ENCODE data around the gene ST8SIA1. TPM values are rescaled to one million over a fixed set of nuclear protein-coding genes. Genes with fewer than 3 reads are reported as not detected.
A peak's percentile ranks its signal among the peaks of the same experiment; 100 is the strongest.

Gene ST8SIA1
- total RNA-seq, 1 experiment from 2014 or later: not detected

DNA sequence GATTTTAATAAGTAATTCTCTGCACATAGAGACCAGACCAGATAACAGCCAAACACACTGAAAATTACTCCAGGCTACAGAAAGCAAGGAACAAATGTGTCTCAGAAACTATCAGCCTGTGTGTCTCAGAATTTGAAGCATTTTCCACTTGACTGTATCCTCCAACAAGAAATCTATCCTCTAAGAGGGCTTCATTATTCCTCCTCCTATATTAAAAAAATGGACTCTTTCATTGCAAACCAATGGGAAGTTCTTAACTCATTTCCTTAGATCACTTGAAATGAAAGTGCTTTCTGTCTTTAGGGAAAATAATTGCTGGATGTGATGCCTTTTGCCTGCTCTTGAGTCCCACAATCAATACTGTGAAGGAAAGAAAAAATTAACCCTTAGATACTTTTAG is 2.3 kb downstream of the ST8SIA1 start:
- DNase-seq (ENCODE audit: low spot score): no peak

DNA sequence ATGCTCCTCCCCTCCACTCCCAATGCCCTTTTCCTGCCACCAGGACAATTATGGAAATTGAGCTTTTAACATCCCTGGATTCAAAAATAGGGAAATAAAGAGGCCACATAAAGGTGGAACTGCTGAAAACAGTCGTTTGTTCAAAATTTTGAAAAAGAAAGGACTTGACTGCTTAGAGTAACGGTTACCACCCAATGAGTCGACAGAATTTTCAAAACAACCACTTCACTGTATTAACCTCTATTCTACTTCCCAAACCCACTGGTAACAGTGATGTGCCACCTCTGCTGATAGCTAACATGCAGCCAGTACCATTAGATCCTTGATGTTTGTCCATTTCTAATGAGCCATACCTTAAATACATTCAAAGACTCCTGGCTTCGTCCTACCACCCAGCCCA is 4.9 kb downstream of the ST8SIA1 start:
- no peak for DNase-seq (ENCODE audit: low spot score)

DNA sequence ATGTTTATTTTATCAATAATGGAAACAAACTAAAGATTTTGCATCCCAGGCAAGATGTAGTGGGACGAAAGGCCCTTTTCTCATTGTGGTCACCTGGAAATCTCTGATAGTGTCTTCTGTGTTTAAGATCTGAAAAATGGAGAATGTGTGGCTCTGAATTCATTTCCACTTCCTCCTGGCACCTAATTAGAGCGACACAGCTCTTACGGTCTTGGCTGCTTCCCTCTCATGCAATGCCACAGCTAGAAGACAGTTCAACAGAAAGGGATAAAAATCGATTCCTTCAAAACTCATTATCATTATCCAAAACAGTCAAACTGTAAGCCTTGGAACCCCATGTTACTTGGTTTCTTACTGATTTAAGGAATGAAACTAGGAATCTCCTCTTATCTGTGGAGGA is 9.3 kb downstream of the ST8SIA1 start:
- DNase-seq (ENCODE audit: low spot score): no peak

DNA sequence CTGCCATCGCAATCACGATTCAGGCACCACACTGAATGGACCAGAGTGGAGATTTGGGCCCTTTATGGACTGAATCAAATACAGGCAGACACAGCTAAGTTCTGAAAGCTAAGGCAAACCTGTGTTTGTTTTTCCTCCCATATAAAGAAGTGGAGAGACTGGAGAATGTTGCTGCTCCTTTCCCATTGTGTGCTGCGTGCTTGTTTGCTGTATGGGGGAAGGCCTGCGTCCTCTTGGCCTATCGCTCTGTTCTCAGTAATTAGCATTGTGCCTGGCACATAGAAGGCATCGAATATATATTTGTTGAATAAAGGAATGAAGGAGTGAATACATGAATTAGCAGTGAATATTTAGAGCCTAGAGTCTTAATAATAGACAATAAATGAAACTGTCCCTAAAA is 12.4 kb downstream of the ST8SIA1 start:
- DNase-seq (ENCODE audit: low spot score): no peak

DNA sequence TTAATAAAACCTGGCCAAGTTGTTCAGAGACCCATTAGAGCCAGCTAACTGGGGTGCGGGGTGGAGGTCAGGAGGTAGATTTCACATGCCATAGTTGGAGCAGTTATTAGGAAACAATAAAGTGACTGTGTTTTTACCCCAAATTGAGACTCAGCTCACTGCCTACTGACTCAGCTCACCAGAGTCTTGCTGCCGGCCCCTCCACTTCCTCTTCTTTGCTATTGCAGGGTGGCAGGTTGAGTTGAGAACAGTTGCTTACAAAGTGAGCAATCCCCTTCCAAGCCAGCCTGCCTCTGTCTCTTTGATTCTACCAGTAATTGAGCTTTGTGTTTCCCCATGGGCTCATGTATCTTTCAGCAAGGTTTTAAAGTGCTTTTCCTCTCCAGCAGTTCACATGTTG is 12.9 kb downstream of the ST8SIA1 start:
- DNase-seq (ENCODE audit: low spot score): no peak

DNA sequence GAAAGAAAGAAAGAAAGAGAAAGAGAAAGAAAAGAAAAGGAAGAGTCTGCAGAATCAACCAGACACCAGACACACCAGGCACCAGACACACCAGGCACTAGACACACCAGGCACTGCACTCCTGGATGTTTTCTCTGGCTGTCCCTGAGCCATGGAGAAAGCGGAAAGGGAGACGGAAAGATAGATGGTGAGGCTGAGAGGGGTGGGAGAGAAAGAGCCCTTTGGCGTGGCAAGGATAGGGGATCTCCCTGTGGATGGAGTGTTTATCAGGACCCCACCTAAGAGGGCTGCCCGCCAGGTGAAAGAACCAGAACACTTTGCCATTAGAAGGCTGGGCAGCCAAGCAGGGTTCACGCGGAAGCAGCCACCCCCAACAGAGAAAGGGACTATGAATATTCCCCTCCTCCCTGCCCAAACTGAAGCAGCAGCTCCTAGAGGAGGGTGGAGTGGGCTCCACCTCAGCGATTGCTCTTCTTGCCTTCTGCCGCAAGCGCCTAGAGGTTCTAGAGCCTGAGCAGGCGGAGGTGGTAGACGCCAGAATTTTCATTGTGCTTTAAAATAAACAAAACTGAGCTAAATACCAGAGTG is 13.4 kb downstream of the ST8SIA1 start:
- no peak for DNase-seq (ENCODE audit: low spot score)

DNA sequence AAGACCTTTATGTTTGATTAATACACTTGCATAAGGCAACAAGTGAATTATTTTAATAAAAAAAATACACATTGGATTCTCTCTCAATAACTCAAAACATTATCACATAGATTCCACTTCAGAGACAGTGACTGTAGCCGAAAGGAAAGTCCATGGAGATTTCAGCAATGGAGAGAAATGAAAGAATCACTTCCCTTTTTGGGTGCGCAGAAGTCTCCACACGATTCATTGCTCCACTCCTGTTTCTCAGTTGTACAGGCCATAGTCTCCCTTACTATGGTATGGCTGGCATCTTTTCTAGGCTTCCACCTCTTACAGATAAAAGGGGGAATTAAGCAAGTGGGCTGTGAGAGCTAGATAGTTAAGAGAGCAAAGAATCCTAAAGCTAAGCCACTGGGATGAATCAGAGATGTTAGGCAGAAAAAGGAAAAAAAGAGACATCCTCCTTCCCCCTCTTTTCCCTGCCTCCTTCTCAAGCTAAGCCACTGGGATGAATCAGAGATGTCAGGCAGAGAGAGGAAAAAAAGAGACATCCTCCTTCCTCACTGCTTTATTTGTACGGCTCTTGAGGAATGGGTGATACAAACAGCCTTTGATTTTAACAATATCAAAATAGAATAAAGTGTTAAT is 16.3 kb downstream of the ST8SIA1 start:
- DNase-seq (ENCODE audit: low spot score): peak; percentile 19

DNA sequence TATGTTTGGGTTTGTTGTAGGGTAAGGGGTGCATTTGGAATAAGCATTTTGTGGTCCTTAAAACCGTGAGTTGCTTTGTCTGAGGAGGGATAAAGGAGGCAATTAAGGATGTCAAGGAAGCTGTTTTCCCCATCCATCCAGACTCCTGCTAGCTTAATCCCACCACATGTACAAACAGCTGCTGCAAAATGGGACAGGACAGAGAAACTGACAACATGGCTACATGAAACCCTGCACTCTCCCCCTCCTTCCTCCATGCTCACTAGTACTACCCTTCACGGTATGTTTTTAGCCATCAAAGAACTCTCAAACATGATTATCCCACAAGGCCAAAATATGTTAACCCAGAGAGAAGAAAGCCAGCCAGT is 20.6 kb downstream of the ST8SIA1 start:
- DNase-seq (ENCODE audit: low spot score): no peak

DNA sequence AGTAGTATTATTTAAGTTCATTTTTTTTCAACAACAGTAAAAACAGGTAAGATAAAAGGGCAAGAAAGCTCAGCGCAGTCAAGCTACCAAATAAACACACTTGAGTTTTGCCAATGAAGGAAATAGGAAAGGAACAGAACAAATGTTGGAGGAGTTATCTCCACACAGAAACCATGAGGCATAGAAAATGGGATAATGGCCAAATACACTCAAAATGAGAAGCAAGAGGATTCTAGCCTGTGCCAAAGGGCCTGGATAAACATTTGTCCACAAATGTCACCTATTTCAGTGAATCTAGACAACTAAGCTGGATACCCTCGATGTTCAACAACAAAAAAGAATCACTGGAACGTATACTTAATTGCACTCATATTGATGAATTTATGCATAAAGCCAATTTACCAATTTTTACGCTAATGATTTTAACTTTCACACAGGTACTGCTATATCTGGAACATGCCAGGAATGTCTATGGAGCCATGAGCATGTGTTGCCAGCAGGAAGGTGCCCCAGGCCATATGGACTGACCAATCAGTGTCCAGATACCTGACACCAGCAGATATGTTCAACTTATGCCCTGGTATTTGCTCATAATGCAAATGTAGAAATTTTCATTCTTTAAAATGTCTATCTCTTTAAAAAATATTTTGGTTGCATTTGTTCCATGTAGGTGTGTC is 21.1 kb downstream of the ST8SIA1 start:
- DNase-seq (ENCODE audit: low spot score): no peak

DNA sequence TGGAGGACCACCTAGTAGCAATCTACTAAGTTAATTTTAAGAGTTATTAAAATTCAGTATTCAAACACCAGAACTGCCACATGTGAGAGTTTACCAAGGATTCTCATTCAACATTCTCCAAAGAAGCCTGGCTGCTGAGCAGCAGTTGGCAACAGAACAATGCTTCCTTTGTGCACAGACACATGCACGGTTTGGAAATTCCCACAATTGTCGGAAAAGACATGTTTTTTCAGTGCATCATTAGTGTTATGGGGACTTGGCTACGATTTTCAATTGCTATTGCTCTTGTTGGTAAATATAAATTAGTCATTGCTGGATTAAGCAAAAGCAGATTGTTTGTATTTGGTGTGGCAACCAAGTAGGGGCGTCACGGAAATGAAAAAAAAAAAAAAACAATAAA is 22.2 kb downstream of the ST8SIA1 start:
- peak; percentile 64 for DNase-seq (ENCODE audit: low spot score)

DNA sequence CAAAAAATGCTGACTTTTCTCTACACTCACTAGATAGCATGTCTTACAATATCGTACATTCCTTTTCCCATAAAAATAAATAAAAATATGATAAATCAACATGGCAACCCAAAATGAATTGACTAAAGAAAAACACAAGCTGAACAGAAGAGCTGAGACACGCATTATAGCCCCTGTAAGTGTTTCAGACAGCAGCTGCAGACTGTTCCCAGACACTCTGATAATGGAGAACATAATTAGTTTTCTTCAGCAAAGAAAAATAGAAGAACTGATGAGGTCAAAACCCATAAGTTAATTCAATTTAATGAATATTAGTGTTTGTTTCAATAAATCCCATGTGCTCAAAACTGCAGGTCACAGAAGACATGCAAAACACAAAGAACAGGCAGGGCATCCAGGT is 23.8 kb downstream of the ST8SIA1 start:
- no peak for DNase-seq (ENCODE audit: low spot score)

DNA sequence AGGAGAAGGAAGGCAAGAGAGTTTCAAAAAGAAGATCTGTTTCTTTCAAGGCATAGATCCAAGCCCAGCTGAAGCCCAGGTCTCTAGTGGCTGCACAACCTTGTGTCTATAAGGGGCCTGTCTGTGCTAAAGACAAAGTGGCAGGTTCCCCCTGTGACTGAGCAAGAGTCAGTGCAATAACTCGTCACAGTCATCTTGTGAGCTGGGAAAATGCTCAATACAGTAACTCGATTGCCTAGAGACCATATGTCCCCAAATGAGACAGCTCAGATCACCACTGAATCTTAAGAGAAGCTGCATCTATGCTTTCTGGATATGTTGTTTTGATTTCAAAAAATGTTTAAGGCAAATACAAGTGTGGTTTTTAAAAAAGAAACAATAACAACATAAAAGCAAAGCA is 24.2 kb downstream of the ST8SIA1 start:
- no peak for DNase-seq (ENCODE audit: low spot score)

DNA sequence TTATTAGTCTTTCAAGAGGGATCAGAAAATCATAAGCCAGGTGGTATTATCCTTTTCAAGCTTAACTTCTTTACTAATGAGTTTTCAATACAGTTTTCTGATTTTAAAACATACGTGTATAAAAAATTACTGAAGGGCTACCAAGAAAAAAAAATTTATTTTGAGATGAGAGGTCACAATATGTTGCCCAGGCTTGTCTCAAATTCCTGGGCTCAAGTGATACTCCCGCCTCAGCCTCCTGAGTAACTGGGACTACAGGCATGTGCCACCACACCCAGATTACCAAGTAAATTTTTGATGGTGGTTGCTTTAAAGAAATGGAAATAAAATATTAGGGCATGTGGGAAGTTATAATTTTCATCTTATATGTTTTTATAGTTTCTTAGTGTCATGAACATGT is 26.7 kb downstream of the ST8SIA1 start:
- no peak for DNase-seq (ENCODE audit: low spot score)

DNA sequence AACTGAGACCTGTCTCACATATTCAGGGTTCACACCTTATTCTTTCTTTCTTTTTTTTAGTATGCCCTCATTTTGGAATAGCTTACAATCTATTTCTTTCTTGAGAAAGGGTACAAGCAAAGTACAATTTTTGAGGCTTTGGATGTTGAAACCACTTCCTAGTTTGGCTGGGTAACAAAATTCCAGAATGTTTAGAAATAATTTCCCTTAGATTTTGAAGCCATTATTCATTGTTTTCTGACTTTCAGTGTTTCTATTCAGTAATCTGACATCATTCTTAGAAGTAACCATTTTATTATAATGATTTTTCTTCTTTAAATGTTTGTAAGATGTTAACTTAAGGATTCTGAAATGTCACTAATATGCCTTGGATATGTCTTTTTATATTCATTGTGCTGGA is 28.2 kb downstream of the ST8SIA1 start:
- DNase-seq (ENCODE audit: low spot score): no peak

DNA sequence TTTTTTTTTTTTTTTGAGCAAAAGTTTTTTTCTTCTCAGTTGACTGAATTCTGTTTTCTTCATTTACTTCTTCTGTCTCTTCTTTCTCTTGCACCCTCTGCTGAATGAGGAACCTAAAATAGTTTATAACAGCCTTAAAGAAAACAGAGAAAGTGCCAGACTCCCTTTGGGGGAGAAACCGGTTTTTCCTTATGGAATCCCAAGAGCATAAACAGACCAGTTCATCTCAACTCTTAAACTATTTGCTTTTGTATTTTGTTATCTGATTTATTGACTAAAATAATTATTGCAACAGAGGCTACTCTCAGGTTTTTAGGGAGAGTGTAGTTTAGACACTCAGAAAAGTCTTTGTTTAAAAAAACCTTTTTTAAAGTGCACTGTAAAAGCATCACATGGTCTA is 30.2 kb downstream of the ST8SIA1 start:
- DNase-seq (ENCODE audit: low spot score): no peak

DNA sequence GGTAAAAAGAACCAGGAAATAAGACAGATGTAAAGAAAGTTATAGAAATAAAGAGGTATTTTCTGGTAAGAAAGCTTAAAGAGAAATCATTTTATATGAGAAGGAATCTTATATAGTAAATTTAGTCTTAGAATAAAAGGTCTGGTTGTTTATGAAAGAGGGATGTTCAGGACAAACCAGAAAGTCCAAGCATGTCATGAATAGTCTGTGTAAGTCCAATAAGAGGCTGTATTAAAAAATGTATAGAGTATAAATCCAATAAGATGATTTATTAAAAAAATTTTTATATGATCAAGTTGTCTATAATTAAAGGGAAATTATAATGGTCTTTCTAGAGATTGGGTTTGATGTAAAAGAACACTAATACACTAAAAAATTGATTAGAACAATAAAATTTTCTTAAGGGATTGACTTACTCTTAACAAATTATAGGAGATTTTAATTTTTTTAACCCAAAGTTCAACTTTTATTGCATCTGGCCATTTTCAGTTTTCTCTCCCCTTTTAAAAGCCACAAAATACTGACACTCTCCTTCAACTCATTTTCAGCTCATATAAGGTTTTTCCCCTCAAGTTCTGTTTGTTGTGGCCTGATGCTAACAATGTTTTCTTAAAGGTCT is 35.1 kb downstream of the ST8SIA1 start:
- DNase-seq (ENCODE audit: low spot score): no peak

DNA sequence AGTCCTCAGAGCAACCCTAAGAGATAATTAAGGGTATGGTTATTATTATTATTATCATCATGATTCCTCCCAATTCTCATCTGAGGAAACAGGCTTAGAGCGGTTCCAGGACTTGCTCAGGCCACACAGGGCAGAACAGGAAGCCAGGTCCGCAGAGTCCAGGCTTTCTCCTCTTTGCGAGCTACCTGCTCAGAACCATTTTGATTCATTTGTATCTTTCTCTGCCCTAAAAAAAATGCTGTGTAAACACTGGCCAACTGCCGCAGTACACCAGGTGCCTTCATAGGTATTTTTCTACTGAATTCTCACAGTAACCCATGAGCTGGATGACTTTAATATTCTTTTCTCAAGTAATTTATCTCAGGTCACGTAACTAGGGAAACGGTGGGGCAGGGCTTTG is 45.3 kb downstream of the ST8SIA1 start:
- no peak for DNase-seq (ENCODE audit: low spot score)

DNA sequence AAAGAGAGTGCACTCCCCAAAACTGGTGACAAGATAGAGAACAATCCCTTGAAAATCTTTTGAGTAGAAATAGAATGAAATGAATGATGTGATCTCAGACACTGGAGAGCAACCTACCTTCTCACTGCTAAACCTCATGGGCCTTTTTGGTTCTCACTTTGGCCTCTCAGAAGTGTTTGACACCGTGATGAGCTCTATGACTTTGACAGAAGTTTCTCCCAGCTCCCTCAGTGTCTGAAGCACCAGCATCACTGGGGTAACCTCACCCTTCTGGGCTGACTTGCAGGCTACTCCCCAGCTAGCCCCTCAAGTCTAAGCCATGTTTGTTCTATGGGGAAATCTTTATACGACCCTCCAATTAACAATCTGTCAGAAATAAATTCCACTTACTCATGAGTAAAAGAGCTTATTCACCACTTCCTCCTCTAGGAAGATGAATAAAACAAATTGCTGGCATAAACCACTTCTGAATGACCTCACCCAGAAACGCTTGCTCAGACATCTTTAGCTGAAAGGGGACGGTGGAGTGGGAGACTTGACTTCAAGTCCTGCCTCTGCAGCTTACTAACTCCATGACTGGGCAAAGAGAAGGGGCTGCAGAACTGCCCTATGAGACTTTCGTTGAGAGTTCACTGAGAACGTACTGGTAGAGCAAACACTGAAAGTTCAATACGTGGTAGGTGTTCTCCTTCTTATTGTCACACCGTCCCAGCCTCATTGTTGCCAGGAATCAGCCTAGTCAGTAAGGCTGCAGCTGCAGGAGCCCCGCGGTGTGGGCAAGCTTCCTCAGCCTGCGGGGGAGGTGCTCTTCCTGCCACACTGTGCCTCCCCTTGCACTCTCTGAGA is 46.5 kb downstream of the ST8SIA1 start:
- peak; percentile 51 for DNase-seq (ENCODE audit: low spot score)

DNA sequence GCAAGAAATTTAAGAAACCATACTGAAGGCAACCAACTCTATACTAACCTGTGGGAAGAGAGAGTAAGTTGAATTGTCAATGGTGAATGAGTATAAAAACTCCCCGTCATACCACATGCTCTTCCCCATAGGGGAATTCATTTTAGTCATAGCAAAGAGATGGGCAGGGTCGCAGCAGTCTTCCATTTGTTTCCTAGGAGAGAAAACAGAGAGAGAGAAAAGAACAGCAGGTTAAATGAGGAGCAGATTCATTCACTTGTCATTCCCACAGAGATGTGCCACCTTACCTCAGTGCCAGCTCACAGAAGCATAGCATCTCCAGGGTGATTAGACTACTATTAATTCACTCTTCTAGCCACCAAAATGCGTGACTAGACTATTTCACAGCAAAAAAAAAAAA is 47.4 kb downstream of the ST8SIA1 start:
- DNase-seq (ENCODE audit: low spot score): no peak

DNA sequence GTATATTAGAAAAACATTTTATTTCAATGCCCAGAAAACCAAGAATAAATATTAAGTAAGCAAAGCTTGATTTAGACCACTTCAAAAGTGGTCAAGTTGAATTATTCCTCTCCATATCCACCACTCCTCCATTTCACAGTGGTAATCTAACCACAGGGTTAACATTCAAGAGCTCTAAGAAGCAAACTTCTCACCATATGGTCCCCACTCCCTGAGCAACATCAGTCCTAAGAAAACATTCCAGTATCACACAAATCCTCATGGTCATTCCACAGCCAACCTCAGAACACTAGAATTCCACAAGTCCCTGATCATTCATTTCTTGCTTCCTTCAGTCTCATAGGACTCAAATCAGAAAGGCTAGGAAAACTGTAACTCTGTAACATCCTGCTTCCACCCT is 47.9 kb downstream of the ST8SIA1 start:
- DNase-seq (ENCODE audit: low spot score): peak; percentile 59

DNA sequence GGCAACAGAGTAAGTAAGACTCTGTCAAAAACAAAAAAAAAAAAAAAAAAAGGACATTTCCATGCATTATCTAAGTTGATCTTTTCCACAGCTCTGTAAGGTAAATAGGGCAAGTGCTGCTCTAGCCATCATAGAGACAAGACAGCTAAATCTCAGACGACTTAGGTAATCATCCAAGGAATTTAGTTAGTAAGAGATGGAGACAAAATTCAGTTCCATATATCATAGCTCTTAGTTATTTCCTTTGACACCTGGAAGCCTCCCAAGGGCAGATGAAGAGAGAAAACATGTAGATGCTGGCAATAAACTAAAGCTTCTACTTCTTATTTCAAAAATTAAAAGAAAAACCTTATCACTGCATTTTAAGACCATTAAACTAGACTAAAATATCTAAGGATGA is 48.7 kb downstream of the ST8SIA1 start:
- DNase-seq (ENCODE audit: low spot score): no peak

DNA sequence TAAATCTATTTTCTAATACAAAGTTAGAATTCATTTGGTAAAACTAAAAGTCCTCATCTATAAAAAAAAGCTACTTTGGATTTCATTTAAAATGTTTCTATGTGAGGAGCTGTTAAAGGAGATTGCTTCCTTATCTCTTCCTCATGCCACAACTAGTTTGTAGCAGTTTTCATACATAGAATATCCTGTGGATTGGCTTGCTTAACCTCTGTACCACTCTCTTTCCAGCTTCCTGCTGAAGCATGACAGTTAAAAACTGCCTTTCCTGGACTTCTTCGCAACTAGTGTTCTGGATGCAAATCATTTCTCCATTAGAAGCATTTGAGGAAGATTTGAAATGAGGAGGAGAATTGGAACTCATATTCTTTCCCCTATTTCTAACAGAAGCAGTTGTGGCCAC is 49.6 kb downstream of the ST8SIA1 start:
- no peak for DNase-seq (ENCODE audit: low spot score)

All from A172 (cell line).